ENCODE results near the gene NGFR.

NGFR gene

GRCh38 chr17:49518346-49519078, 23.4 kb downstream of the NGFR start:
- DNase-seq = no peak

GRCh38 chr17:49519781-49520180, 24.7 kb downstream of the NGFR start:
- no peak for DNase-seq

GRCh38 chr17:49520386-49521087, 25.4 kb downstream of the NGFR start:
- DNase-seq = no peak

GRCh38 chr17:49521088-49521450, 26.0 kb downstream of the NGFR start:
- DNase-seq = no peak

- DNase-seq = no peak
Observed at GRCh38 chr17:49521471-49522356, 26.6 kb downstream of the NGFR start.

GRCh38 chr17:49522357-49522890, 27.3 kb downstream of the NGFR start:
- DNase-seq = no peak

- no peak for DNase-seq
Observed at GRCh38 chr17:49523196-49523595, 28.1 kb downstream of the NGFR start.

- DNase-seq = peak; percentile 65
Observed at GRCh38 chr17:49523706-49524472, 28.8 kb downstream of the NGFR start.

- no peak for DNase-seq
Observed at GRCh38 chr17:49524473-49525359, 29.6 kb downstream of the NGFR start.

GRCh38 chr17:49525831-49526741, 31.0 kb downstream of the NGFR start:
- no peak for DNase-seq

- DNase-seq = no peak
Observed at GRCh38 chr17:49527927-49528651, 33.0 kb downstream of the NGFR start.

GRCh38 chr17:49528966-49529365, 33.9 kb downstream of the NGFR start:
- DNase-seq = no peak

GRCh38 chr17:49530118-49530517, 35.0 kb downstream of the NGFR start:
- no peak for DNase-seq

GRCh38 chr17:49543860-49544259, 48.8 kb downstream of the NGFR start:
- DNase-seq = no peak

- no peak for DNase-seq
Observed at GRCh38 chr17:49545007-49545660, 50.0 kb downstream of the NGFR start.

- no peak for DNase-seq
Observed at GRCh38 chr17:49545806-49546545, 50.9 kb downstream of the NGFR start.

GRCh38 chr17:49546546-49547535, 51.7 kb downstream of the NGFR start:
- no peak for DNase-seq

All from activated CD8-positive, alpha-beta memory T cell treated with anti-CD3 and anti-CD28 coated beads for 24 hours (primary cell).